ENCODE results near the gene RASAL2.

RASAL2 gene

DNA sequence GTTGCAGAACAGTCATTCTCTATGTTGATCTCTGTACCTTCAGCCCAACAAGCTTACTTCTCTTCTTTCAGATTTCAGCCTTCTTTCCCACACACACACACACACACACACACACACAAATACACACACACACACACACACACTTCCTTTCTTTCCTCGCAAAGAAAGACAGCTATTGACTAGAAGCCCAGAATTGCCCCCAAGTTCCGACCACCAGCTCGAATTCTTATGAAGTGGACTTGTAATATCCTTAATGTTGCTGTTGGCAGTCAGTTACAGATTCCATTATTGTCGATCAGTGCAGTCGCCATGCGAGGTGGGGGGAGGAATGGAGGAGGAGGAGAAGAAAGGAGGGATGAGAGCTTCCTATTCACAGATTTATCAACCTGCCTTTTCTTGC, 277.3 kb downstream of the RASAL2 start:
- H3K4me3 ChIP-seq (ENCODE audit: insufficient read depth, low read length, poor library complexity, severe bottlenecking) = no peak overlapping the region
- no peaks in the 10 kb centered on the region for H3K36me3 ChIP-seq (ENCODE audit: low read length)
- no peak overlapping the region for H3K27ac ChIP-seq (ENCODE audit: low read depth, low read length)
- no peak overlapping the region for H3K9ac ChIP-seq (ENCODE audit: low read length)
- H3K9me2 ChIP-seq (replicated peaks; ENCODE audit: insufficient read depth, low read length) = no peaks in the 10 kb centered on the region
- H2AFZ ChIP-seq (ENCODE audit: low read depth, low read length, severe bottlenecking) = no peak overlapping the region
- H3K9me3 ChIP-seq (ENCODE audit: insufficient read depth, low read length) = no peaks in the 10 kb centered on the region
- no peak for TF ChIP-seq EZH2phosphoT487 (conservative IDR thresholded peaks at IDR 0.05; ENCODE audit: low read length)
- TF ChIP-seq, protein P1, sequence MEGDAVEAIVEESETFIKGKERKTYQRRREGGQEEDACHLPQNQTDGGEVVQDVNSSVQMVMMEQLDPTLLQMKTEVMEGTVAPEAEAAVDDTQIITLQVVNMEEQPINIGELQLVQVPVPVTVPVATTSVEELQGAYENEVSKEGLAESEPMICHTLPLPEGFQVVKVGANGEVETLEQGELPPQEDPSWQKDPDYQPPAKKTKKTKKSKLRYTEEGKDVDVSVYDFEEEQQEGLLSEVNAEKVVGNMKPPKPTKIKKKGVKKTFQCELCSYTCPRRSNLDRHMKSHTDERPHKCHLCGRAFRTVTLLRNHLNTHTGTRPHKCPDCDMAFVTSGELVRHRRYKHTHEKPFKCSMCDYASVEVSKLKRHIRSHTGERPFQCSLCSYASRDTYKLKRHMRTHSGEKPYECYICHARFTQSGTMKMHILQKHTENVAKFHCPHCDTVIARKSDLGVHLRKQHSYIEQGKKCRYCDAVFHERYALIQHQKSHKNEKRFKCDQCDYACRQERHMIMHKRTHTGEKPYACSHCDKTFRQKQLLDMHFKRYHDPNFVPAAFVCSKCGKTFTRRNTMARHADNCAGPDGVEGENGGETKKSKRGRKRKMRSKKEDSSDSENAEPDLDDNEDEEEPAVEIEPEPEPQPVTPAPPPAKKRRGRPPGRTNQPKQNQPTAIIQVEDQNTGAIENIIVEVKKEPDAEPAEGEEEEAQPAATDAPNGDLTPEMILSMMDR (IDR thresholded peaks at IDR 0.05; ENCODE audit: insufficient read depth, low read length, poor library complexity, severe bottlenecking) = no peak
- H4K20me1 ChIP-seq (ENCODE audit: low read depth, low read length) = no peaks in the 10 kb centered on the region
- H3F3A ChIP-seq (ENCODE audit: insufficient read depth) = no peaks in the 10 kb centered on the region
- no peak overlapping the region for H3K4me2 ChIP-seq (ENCODE audit: low read depth, low read length, poor library complexity, severe bottlenecking)
- H3K79me2 ChIP-seq (ENCODE audit: insufficient read depth, low read length) = no peaks in the 10 kb centered on the region
- no peaks in the 10 kb centered on the region for H3K27me3 ChIP-seq (ENCODE audit: low read length)

DNA sequence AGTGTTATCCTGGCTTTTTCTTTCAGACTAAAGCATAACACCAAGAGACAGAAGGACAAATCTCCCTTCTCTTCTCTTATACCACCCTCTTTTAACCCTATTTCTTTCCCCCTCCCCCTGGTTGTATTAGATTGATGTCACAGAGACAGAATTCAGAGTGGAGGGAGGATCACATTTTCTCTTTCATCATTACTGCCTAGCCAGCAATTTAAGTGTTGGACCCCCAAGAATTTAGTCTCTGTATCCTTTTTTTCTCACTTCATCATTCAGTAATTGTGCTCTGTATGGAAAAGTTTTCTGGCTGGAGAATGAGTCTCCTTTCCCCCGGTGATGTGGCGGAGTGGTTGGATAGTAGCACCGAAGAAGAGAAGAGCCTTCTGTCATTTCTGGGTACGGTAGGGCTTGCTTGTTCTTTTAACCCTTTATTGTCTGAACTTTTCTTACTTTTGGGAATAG, 278.1 kb downstream of the RASAL2 start:
- Histone ChIP-seq H3K4me2 (ENCODE audit: low read depth, low read length, poor library complexity, severe bottlenecking) (no peak overlapping the region), H3K79me2 (ENCODE audit: insufficient read depth, low read length) (no peaks in the 10 kb centered on the region), H3K9me3 (ENCODE audit: insufficient read depth, low read length) (no peaks in the 10 kb centered on the region), H4K20me1 (ENCODE audit: low read depth, low read length) (no peaks in the 10 kb centered on the region), H3K36me3 (ENCODE audit: low read length) (no peaks in the 10 kb centered on the region), H3K9ac (ENCODE audit: low read length) (no peak overlapping the region), H3K4me3 (ENCODE audit: insufficient read depth, low read length, poor library complexity, severe bottlenecking) (no peak overlapping the region), H3F3A (ENCODE audit: insufficient read depth) (no peaks in the 10 kb centered on the region), H3K9me2 (replicated peaks; ENCODE audit: insufficient read depth, low read length) (no peaks in the 10 kb centered on the region), H3K27me3 (ENCODE audit: low read length) (no peaks in the 10 kb centered on the region), H3K27ac (ENCODE audit: low read depth, low read length) (no peak overlapping the region), H2AFZ (ENCODE audit: low read depth, low read length, severe bottlenecking) (no peak overlapping the region)
- TF ChIP-seq EZH2phosphoT487 (conservative IDR thresholded peaks at IDR 0.05; ENCODE audit: low read length) = no peak
- TF ChIP-seq, protein P1 (IDR thresholded peaks at IDR 0.05; ENCODE audit: insufficient read depth, low read length, poor library complexity, severe bottlenecking) = no peak

DNA sequence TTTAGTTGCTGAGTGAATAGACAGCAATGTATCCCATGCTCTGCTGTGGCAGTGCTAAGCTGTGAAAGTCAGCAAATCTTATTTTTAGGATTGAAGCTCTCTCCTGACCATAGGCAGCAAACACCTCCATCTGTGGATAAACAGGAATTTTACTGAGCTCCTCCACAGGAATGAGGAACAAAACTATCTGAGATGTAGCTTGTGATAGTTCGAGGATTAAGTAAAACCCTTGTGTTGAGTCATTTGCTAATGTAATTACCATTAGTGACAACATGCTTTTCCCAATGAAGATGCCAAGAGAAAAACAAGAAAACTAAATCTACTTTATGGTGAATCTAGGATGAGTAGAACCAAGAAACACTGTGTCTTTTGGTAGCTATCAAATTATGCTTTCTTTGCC, 280.1 kb downstream of the RASAL2 start:
- Histone ChIP-seq H3K27me3 (ENCODE audit: low read length) (no peaks in the 10 kb centered on the region), H3K9me2 (replicated peaks; ENCODE audit: insufficient read depth, low read length) (no peaks in the 10 kb centered on the region), H2AFZ (ENCODE audit: low read depth, low read length, severe bottlenecking) (no peak overlapping the region), H4K20me1 (ENCODE audit: low read depth, low read length) (no peaks in the 10 kb centered on the region), H3F3A (ENCODE audit: insufficient read depth) (no peaks in the 10 kb centered on the region), H3K27ac (ENCODE audit: low read depth, low read length) (no peak overlapping the region), H3K9me3 (ENCODE audit: insufficient read depth, low read length) (no peaks in the 10 kb centered on the region), H3K4me3 (ENCODE audit: insufficient read depth, low read length, poor library complexity, severe bottlenecking) (no peak overlapping the region), H3K4me2 (ENCODE audit: low read depth, low read length, poor library complexity, severe bottlenecking) (no peak overlapping the region), H3K36me3 (ENCODE audit: low read length) (no peaks in the 10 kb centered on the region), H3K9ac (ENCODE audit: low read length) (no peak overlapping the region), H3K79me2 (ENCODE audit: insufficient read depth, low read length) (no peaks in the 10 kb centered on the region)
- TF ChIP-seq, protein P1 (IDR thresholded peaks at IDR 0.05; ENCODE audit: insufficient read depth, low read length, poor library complexity, severe bottlenecking) = no peak
- no peak for TF ChIP-seq EZH2phosphoT487 (conservative IDR thresholded peaks at IDR 0.05; ENCODE audit: low read length)
